Prostate gland (tissue), 2 donors: ENCODE results near the gene CMTM4.

Experiments used
- CTCF ChIP-seq, 4 experiments: fragments of 200-600 bp in 2 of 4; fragments of 450-650 bp in 2 of 4; sonication (generic) in 2 of 4; IDR thresholded peaks; 1 replicate in 3 of 4; 2 replicates in 1 of 4; pipeline ENCODE4 v1.5.1; 2016 to 2019; ENCODE audit warnings: antibody characterized with exemption in 4 of 4, mild to moderate bottlenecking in 2 of 4, moderate library complexity in 2 of 4
- POLR2A ChIP-seq: fragments of 450-650 bp; IDR thresholded peaks from one replicate; pipeline ENCODE4 v1.6.1; 2016; ENCODE audit warnings: antibody characterized with exemption, mild to moderate bottlenecking
- POLR2AphosphoS5 ChIP-seq: sonication (generic); formaldehyde crosslinking; IDR thresholded peaks from one replicate; pipeline ENCODE4 v1.6.1; 2017; ENCODE audit warnings: antibody characterized with exemption

- TF ChIP-seq CTCF (IDR thresholded peaks at IDR 0.05) = no peak
- TF ChIP-seq POLR2AphosphoS5 = no peak
- no peak for TF ChIP-seq POLR2A
Observed at GRCh38 chr16:66651474-66651765, 45.1 kb downstream of the CMTM4 start.
